HepG2 (cell line): Measurements from ENCODE around the gene SMTNL1. TPM values are rescaled to one million over a fixed set of nuclear protein-coding genes. Genes with fewer than 3 reads are reported as not detected.

Source experiments
- AKAP8 ChIP-seq: sonication (generic); formaldehyde crosslinking; IDR thresholded peaks from 2 replicates; pipeline ENCODE4 v1.5.1; 2020; ENCODE audit warnings: mild to moderate bottlenecking, missing genetic modification reagents
- E2F1 ChIP-seq: sonication (generic); formaldehyde crosslinking; IDR thresholded peaks from 2 replicates; pipeline ENCODE4 v1.5.0; 2020; ENCODE audit warnings: missing genetic modification reagents
- NFKBIZ ChIP-seq: IDR thresholded peaks from 2 replicates; pipeline ENCODE4 v1.6.1; 2018; ENCODE audit warnings: missing genetic modification reagents, missing compliant biosample characterization
- RCOR2 ChIP-seq: IDR thresholded peaks from 2 replicates; pipeline ENCODE4 v1.6.1; 2016; ENCODE audit warnings: missing biosample characterization, missing genetic modification reagents
- SOX5 ChIP-seq: IDR thresholded peaks from 2 replicates; pipeline ENCODE4 v1.6.1; 2016; ENCODE audit warnings: borderline replicate concordance
- ZBTB7A ChIP-seq: sonication (generic); formaldehyde crosslinking; IDR thresholded peaks from 2 replicates; pipeline ENCODE4 v1.8.0; 2022; ENCODE audit warnings: mild to moderate bottlenecking, missing genetic modification reagents
- ZFYVE20 ChIP-seq: sonication (generic); formaldehyde crosslinking; IDR thresholded peaks from 2 replicates; pipeline ENCODE4 v1.8.0; 2023; ENCODE audit warnings: low read depth, mild to moderate bottlenecking, moderate library complexity, missing genetic modification reagents, borderline replicate concordance
- ZNF317 ChIP-seq: sonication (generic); formaldehyde crosslinking; IDR thresholded peaks from 2 replicates; pipeline ENCODE4 v1.5.0; 2020; ENCODE audit warnings: mild to moderate bottlenecking, missing genetic modification reagents
- ZNF331 ChIP-seq: sonication (generic); formaldehyde crosslinking; IDR thresholded peaks from 2 replicates; pipeline ENCODE4 v1.4.0; 2020; ENCODE audit warnings: missing genetic modification reagents
- ZNF558 ChIP-seq: sonication (generic); formaldehyde crosslinking; IDR thresholded peaks from 2 replicates; pipeline ENCODE4 v1.9.0; 2022; ENCODE audit warnings: mild to moderate bottlenecking, missing genetic modification reagents, borderline replicate concordance
- ZNF644 ChIP-seq: IDR thresholded peaks from 2 replicates; pipeline ENCODE4 v1.6.1; 2016; ENCODE audit warnings: low read depth
- ZNF678 ChIP-seq: sonication (generic); formaldehyde crosslinking; IDR thresholded peaks from 2 replicates; pipeline ENCODE4 v1.4.0; 2020; ENCODE audit warnings: mild to moderate bottlenecking, missing genetic modification reagents
- ZNF775 ChIP-seq: sonication (generic); formaldehyde crosslinking; IDR thresholded peaks from 2 replicates; pipeline ENCODE4 v1.4.0; 2020; ENCODE audit warnings: missing genetic modification reagents, mild to moderate bottlenecking, moderate library complexity, borderline replicate concordance
- polyA plus RNA-seq, 8 experiments: library from polyadenylated mRNA; depleted of rRNA in 3 of 8; stranded (reverse) in 7 of 8; unstranded in 1 of 8; fragments of >200 nt; fragmentation: Illumina TruSeq in 4 of 8; extraction: Trizol in 4 of 8; gene quantifications; 2 replicates each; pipeline versions ENCODE4 v1.2.1 to v1.2.3, GENCODE V29; 2011 to 2016; ENCODE audit warnings: low read depth in 4 of 8, missing spikeins in 1 of 8, mixed read lengths in 1 of 8; ENCODE audit not compliant: insufficient read depth in 1 of 8
- total RNA-seq, 5 experiments: library from RNA; depleted of rRNA; stranded (reverse); fragments of >200 nt; fragmentation: Illumina TruSeq; extraction: Trizol; gene quantifications; 2 replicates each; pipeline ENCODE4 v1.2.3, GENCODE V29; 2016; ENCODE audit warnings: low read depth in 1 of 5
- TF ChIP-seq, protein P1 (sequence below): sonication (generic); formaldehyde crosslinking; conservative IDR thresholded peaks from 2 replicates; pipeline ENCODE4 v1.8.1; 2023; ENCODE audit warnings: missing genetic modification reagents
- TF ChIP-seq, protein P2 (sequence below): sonication (generic); formaldehyde crosslinking; IDR thresholded peaks from 2 replicates; pipeline ENCODE4 v1.5.1; 2020; ENCODE audit warnings: missing genetic modification reagents, mild to moderate bottlenecking, borderline replicate concordance
- TF ChIP-seq, protein P3 (sequence below): sonication (generic); formaldehyde crosslinking; IDR thresholded peaks from 2 replicates; pipeline ENCODE4 v1.5.0; 2020; ENCODE audit warnings: missing genetic modification reagents
- TF ChIP-seq, protein P4 (sequence below): sonication (generic); formaldehyde crosslinking; IDR thresholded peaks from 2 replicates; pipeline ENCODE4 v1.4.0; 2020; ENCODE audit warnings: low read depth, mild to moderate bottlenecking, missing genetic modification reagents

Gene SMTNL1
- total and polyA plus RNA-seq, 2 of the 13 experiments (the other 11 are each of a cell fraction or from before 2014, with no cell fraction given) = 0.04 TPM; not detected in 1

- TF ChIP-seq E2F1 (CRISPR knock-in tag) (no peak), NFKBIZ (CRISPR knock-in tag) (no peak), ZFYVE20 (CRISPR knock-in tag) (no peak), ZNF317 (CRISPR knock-in tag) (no peak), SOX5 (CRISPR knock-in tag) (peak; percentile 55), ZNF775 (CRISPR knock-in tag) (no peak), ZNF558 (CRISPR knock-in tag) (no peak), ZBTB7A (CRISPR knock-in tag) (peak; percentile 66; the same call in 1 of the 2 replicates), ZNF678 (CRISPR knock-in tag) (no peak), ZNF331 (peak; percentile 45; the same call in 1 of the 2 replicates), AKAP8 (CRISPR knock-in tag) (no peak), ZNF644 (CRISPR knock-in tag) (no peak), RCOR2 (CRISPR knock-in tag) (no peak)
- TF ChIP-seq, protein P1, sequence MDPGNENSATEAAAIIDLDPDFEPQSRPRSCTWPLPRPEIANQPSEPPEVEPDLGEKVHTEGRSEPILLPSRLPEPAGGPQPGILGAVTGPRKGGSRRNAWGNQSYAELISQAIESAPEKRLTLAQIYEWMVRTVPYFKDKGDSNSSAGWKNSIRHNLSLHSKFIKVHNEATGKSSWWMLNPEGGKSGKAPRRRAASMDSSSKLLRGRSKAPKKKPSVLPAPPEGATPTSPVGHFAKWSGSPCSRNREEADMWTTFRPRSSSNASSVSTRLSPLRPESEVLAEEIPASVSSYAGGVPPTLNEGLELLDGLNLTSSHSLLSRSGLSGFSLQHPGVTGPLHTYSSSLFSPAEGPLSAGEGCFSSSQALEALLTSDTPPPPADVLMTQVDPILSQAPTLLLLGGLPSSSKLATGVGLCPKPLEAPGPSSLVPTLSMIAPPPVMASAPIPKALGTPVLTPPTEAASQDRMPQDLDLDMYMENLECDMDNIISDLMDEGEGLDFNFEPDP (CRISPR knock-in tag) = no peak
- TF ChIP-seq, protein P2, sequence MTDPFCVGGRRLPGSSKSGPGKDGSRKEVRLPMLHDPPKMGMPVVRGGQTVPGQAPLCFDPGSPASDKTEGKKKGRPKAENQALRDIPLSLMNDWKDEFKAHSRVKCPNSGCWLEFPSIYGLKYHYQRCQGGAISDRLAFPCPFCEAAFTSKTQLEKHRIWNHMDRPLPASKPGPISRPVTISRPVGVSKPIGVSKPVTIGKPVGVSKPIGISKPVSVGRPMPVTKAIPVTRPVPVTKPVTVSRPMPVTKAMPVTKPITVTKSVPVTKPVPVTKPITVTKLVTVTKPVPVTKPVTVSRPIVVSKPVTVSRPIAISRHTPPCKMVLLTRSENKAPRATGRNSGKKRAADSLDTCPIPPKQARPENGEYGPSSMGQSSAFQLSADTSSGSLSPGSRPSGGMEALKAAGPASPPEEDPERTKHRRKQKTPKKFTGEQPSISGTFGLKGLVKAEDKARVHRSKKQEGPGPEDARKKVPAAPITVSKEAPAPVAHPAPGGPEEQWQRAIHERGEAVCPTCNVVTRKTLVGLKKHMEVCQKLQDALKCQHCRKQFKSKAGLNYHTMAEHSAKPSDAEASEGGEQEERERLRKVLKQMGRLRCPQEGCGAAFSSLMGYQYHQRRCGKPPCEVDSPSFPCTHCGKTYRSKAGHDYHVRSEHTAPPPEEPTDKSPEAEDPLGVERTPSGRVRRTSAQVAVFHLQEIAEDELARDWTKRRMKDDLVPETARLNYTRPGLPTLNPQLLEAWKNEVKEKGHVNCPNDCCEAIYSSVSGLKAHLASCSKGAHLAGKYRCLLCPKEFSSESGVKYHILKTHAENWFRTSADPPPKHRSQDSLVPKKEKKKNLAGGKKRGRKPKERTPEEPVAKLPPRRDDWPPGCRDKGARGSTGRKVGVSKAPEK (CRISPR knock-in tag) = no peak
- TF ChIP-seq, protein P3, sequence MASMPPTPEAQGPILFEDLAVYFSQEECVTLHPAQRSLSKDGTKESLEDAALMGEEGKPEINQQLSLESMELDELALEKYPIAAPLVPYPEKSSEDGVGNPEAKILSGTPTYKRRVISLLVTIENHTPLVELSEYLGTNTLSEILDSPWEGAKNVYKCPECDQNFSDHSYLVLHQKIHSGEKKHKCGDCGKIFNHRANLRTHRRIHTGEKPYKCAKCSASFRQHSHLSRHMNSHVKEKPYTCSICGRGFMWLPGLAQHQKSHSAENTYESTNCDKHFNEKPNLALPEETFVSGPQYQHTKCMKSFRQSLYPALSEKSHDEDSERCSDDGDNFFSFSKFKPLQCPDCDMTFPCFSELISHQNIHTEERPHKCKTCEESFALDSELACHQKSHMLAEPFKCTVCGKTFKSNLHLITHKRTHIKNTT = no peak
- TF ChIP-seq, protein P4, sequence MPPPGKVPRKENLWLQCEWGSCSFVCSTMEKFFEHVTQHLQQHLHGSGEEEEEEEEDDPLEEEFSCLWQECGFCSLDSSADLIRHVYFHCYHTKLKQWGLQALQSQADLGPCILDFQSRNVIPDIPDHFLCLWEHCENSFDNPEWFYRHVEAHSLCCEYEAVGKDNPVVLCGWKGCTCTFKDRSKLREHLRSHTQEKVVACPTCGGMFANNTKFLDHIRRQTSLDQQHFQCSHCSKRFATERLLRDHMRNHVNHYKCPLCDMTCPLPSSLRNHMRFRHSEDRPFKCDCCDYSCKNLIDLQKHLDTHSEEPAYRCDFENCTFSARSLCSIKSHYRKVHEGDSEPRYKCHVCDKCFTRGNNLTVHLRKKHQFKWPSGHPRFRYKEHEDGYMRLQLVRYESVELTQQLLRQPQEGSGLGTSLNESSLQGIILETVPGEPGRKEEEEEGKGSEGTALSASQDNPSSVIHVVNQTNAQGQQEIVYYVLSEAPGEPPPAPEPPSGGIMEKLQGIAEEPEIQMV = no peak
Observed at GRCh38 chr11:57493507-57494503, 43.6 kb upstream of the SMTNL1 start (continued).
